Measurements from ENCODE around the gene TLE4.

DNA sequence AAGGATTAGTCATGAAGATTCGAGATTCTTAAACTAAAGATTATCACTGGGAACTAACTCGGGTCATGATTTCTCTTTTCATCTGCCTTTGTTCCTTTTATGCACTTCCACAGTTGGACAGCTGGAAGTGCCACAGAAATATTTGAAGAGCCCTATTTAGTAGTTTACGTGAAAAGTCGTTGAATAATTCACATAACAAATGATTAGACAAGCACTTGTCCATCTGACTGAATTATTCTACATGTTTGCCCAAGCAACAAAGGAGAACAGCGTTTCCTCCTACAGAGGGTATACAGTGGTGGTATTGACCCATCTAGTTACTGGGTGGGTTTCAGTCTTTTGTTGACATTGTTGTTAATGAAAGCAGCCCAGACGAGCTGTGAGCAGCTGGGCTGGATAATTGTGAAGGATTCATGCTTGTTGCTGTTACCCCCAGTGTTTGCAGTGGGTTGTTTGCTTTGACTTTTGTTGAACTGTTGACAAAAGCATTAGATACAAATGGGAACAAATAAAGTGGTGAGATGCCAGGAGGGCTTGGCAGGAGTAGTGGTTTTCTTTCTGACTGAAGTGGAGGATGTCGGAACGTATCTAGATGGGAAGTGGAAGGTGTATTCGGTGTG is 96.2 kb downstream of the TLE4 start:
- TF ChIP-seq, protein P1, sequence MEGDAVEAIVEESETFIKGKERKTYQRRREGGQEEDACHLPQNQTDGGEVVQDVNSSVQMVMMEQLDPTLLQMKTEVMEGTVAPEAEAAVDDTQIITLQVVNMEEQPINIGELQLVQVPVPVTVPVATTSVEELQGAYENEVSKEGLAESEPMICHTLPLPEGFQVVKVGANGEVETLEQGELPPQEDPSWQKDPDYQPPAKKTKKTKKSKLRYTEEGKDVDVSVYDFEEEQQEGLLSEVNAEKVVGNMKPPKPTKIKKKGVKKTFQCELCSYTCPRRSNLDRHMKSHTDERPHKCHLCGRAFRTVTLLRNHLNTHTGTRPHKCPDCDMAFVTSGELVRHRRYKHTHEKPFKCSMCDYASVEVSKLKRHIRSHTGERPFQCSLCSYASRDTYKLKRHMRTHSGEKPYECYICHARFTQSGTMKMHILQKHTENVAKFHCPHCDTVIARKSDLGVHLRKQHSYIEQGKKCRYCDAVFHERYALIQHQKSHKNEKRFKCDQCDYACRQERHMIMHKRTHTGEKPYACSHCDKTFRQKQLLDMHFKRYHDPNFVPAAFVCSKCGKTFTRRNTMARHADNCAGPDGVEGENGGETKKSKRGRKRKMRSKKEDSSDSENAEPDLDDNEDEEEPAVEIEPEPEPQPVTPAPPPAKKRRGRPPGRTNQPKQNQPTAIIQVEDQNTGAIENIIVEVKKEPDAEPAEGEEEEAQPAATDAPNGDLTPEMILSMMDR (conservative IDR thresholded peaks at IDR 0.05; ENCODE audit: low read depth in 2 of 2): no peak
- no peak for TF ChIP-seq EZH2 (IDR thresholded peaks at IDR 0.05; ENCODE audit: low read depth, unreplicated experiment)
- no peak for TF ChIP-seq JUNB (IDR thresholded peaks at IDR 0.05; ENCODE audit: unreplicated experiment)
- no peak for TF ChIP-seq POLR2AphosphoS5 (IDR thresholded peaks at IDR 0.05; ENCODE audit: low read depth)
- no peak for TF ChIP-seq STAT1 (IDR thresholded peaks at IDR 0.05; ENCODE audit: unreplicated experiment)
- TF ChIP-seq, protein P2, sequence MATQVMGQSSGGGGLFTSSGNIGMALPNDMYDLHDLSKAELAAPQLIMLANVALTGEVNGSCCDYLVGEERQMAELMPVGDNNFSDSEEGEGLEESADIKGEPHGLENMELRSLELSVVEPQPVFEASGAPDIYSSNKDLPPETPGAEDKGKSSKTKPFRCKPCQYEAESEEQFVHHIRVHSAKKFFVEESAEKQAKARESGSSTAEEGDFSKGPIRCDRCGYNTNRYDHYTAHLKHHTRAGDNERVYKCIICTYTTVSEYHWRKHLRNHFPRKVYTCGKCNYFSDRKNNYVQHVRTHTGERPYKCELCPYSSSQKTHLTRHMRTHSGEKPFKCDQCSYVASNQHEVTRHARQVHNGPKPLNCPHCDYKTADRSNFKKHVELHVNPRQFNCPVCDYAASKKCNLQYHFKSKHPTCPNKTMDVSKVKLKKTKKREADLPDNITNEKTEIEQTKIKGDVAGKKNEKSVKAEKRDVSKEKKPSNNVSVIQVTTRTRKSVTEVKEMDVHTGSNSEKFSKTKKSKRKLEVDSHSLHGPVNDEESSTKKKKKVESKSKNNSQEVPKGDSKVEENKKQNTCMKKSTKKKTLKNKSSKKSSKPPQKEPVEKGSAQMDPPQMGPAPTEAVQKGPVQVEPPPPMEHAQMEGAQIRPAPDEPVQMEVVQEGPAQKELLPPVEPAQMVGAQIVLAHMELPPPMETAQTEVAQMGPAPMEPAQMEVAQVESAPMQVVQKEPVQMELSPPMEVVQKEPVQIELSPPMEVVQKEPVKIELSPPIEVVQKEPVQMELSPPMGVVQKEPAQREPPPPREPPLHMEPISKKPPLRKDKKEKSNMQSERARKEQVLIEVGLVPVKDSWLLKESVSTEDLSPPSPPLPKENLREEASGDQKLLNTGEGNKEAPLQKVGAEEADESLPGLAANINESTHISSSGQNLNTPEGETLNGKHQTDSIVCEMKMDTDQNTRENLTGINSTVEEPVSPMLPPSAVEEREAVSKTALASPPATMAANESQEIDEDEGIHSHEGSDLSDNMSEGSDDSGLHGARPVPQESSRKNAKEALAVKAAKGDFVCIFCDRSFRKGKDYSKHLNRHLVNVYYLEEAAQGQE (IDR thresholded peaks at IDR 0.05; ENCODE audit: unreplicated experiment): no peak
- no peak for TF ChIP-seq ZNF114 (CRISPR knock-in tag; IDR thresholded peaks at IDR 0.05)
- no peak for TF ChIP-seq EZH2phosphoT487 (IDR thresholded peaks at IDR 0.05; ENCODE audit: unreplicated experiment)
- no peak for TF ChIP-seq CREB1 (CRISPR knock-in tag; IDR thresholded peaks at IDR 0.05; ENCODE audit: low read depth)

Data from GM23338 (cell line).